Mesothelial cell of epicardium (in vitro differentiated cells): Measurements from ENCODE around the gene LCK. TPM values are rescaled to one million over a fixed set of nuclear protein-coding genes. Genes with fewer than 3 reads are reported as not detected.
A peak's percentile ranks its signal among the peaks of the same experiment; 100 is the strongest.

ENCODE experiments used
- DNase-seq, 2 experiments: peaks; one replicate each; pipeline ENCODE4 v3.0.0; 2021; ENCODE audit warnings: low spot score in 2 of 2; ENCODE audit not compliant: unreplicated experiment in 2 of 2
- H3K27ac Mint-ChIP-seq: 2 replicates; pipeline ENCODE4 v1.8.0; 2021; ENCODE audit warnings: mixed read lengths
- H3K27me3 Mint-ChIP-seq: 2 replicates; pipeline ENCODE4 v1.8.0; 2021; ENCODE audit warnings: low read depth, mixed read lengths
- H3K36me3 Mint-ChIP-seq: 2 replicates; pipeline ENCODE4 v1.8.0; 2021; ENCODE audit warnings: mixed read lengths
- H3K4me1 Mint-ChIP-seq: 2 replicates; pipeline ENCODE4 v1.8.0; 2021; ENCODE audit warnings: mixed read lengths
- H3K4me3 Mint-ChIP-seq: 2 replicates; pipeline ENCODE4 v1.8.0; 2021; ENCODE audit warnings: mild to moderate bottlenecking, moderate library complexity, mixed read lengths
- H3K9me3 Mint-ChIP-seq: 2 replicates; pipeline ENCODE4 v1.8.0; 2021; ENCODE audit warnings: mixed read lengths
- CTCF ChIP-seq: fragments of 200-600 bp; sonication (generic); IDR thresholded peaks from one replicate; pipeline ENCODE4 v1.5.0; 2021; ENCODE audit warnings: antibody characterized with exemption; ENCODE audit not compliant: unreplicated experiment
- total RNA-seq: library from RNA; stranded (reverse); gene quantifications from 3 replicates; pipeline ENCODE4 v1.2.1, GENCODE V29; 2021

The LCK gene
- total RNA-seq, 1 donor from 2014 or later, result 1.4 TPM

- peaks cover 25% of the 10 kb centered on the region for H3K4me1 Mint-ChIP-seq
- no peaks in the 10 kb centered on the region for H3K9me3 Mint-ChIP-seq
- peak overlapping the region; percentile 53 for H3K27ac Mint-ChIP-seq
- H3K36me3 Mint-ChIP-seq, result peaks cover under 1% of the 10 kb centered on the region
- TF ChIP-seq CTCF, result no peak
- DNase-seq, result peak; percentile 26 to 52
- no peaks in the 10 kb centered on the region for H3K27me3 Mint-ChIP-seq
- H3K4me3 Mint-ChIP-seq, result peak overlapping the region; percentile 79
Observed at GRCh38 chr1:32241001-32241763, 9.9 kb upstream of the LCK start.

DNA sequence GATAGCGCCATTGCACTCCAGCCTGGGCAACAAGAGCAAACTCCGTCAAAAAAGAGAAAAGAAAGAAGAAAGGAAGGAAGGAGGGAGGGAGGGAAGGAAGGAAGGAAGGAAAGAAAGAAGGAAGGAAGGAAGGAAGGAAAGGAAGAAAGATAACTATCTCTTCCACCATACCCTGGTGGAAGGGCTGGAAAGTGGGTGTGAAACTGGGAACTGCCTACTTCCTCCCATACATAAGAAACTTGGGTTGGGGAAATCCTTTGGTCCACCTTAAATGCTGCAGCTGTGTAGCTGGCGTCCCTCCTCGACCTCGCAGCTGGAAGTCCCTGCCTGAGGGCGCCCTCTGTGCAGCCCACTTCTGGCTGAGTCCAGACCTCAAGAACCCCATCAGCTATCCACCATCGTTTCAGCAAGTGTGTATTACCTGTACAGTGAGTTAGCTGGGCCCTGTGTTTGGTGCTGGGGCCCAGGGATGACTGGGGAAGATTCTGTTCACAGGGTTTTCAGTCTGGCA lies 8.7 kb upstream of the LCK start:
- Mint-ChIP-seq H3K36me3 (no peaks in the 10 kb centered on the region), H3K9me3 (no peaks in the 10 kb centered on the region)
- DNase-seq, result no peak

GRCh38 chr1:32246888-32247273 lies 4.2 kb upstream of the LCK start, which contains the start of gene FAM167B:
FAM167B (plus strand) TSS chr1:32247222; CDS start chr1:32247422, 200 bp downstream.
- Mint-ChIP-seq H3K9me3 (no peaks in the 10 kb centered on the region), H3K36me3 (no peaks in the 10 kb centered on the region), H3K4me1 (peaks cover 20% of the 10 kb centered on the region), H3K4me3 (no peak within 1 kb of the TSS), H3K27me3 (no peaks in the 10 kb centered on the region), H3K27ac (no peak within 1 kb of the TSS)
- DNase-seq, result no peak
- no peak for TF ChIP-seq CTCF

More for the DNA sequence above, 8.7 kb upstream of the LCK start:
- H3K27ac Mint-ChIP-seq, result no peak overlapping the region
- H3K4me3 Mint-ChIP-seq, result peak overlapping the region; percentile 36
- H3K4me1 Mint-ChIP-seq, result peaks cover 25% of the 10 kb centered on the region
- no peaks in the 10 kb centered on the region for H3K27me3 Mint-ChIP-seq
- no peak for TF ChIP-seq CTCF

- no peaks in the 10 kb centered on the region for H3K27me3 Mint-ChIP-seq
Observed at GRCh38 chr1:32247452-32247851, 3.6 kb upstream of the LCK start.

More at GRCh38 chr1:32247452-32247851, 3.6 kb upstream of the LCK start:
- no peaks in the 10 kb centered on the region for H3K36me3 Mint-ChIP-seq
- H3K27ac Mint-ChIP-seq, result no peak overlapping the region
- TF ChIP-seq CTCF, result no peak
- no peaks in the 10 kb centered on the region for H3K9me3 Mint-ChIP-seq
- no peak overlapping the region for H3K4me3 Mint-ChIP-seq
- H3K4me1 Mint-ChIP-seq, result peaks cover 21% of the 10 kb centered on the region
- no peak for DNase-seq
